ENCODE results near the gene STXBP5L.

GRCh38 chr3:121463745-121464144 is 555.7 kb downstream of the STXBP5L start:
- TF ChIP-seq, protein P1, sequence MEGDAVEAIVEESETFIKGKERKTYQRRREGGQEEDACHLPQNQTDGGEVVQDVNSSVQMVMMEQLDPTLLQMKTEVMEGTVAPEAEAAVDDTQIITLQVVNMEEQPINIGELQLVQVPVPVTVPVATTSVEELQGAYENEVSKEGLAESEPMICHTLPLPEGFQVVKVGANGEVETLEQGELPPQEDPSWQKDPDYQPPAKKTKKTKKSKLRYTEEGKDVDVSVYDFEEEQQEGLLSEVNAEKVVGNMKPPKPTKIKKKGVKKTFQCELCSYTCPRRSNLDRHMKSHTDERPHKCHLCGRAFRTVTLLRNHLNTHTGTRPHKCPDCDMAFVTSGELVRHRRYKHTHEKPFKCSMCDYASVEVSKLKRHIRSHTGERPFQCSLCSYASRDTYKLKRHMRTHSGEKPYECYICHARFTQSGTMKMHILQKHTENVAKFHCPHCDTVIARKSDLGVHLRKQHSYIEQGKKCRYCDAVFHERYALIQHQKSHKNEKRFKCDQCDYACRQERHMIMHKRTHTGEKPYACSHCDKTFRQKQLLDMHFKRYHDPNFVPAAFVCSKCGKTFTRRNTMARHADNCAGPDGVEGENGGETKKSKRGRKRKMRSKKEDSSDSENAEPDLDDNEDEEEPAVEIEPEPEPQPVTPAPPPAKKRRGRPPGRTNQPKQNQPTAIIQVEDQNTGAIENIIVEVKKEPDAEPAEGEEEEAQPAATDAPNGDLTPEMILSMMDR (IDR thresholded peaks at IDR 0.05; ENCODE audit: low read depth, low read length): no peak
- no peak for TF ChIP-seq EZH2phosphoT487 (IDR thresholded peaks at IDR 0.05; ENCODE audit: low read depth)

Data from OCI-LY3 (cell line).